IPS-15b (cell line): ENCODE measurements around the gene TLE4.
"Not testable (repeated sequence)": the region's sequence is repeated elsewhere in the genome, so short reads cannot be mapped to it uniquely, and the experiment has no call there.

ENCODE experiments used
- H3K27me3 ChIP-seq: one replicate; pipeline ENCODE4 v1.6.1; 2013; ENCODE audit warnings: low read length; ENCODE audit not compliant: control insufficient read depth, insufficient read depth
- H3K36me3 ChIP-seq: one replicate; pipeline ENCODE4 v1.6.1; 2013; ENCODE audit warnings: low read length; ENCODE audit not compliant: control insufficient read depth, insufficient read depth
- H3K4me1 ChIP-seq: one replicate; pipeline ENCODE4 v1.6.1; 2013; ENCODE audit warnings: mild to moderate bottlenecking, low read length; ENCODE audit not compliant: control insufficient read depth, insufficient read depth
- H3K4me3 ChIP-seq: one replicate; pipeline ENCODE4 v1.5.1; 2013; ENCODE audit warnings: low read depth, low read length
- H3K9ac ChIP-seq: one replicate; pipeline ENCODE4 v1.6.1; 2013; ENCODE audit warnings: low read depth, mild to moderate bottlenecking, low read length
- H3K9me3 ChIP-seq: one replicate; pipeline ENCODE4 v1.6.1; 2013; ENCODE audit warnings: mild to moderate bottlenecking, low read length; ENCODE audit not compliant: control insufficient read depth, insufficient read depth

TLE4 gene

GRCh38 chr9:79645110-79645509 is 73.3 kb downstream of the TLE4 start:
- peaks cover under 1% of the 10 kb centered on the region for H3K4me1 ChIP-seq
- H3K27me3 ChIP-seq = no peaks in the 10 kb centered on the region
- H3K9me3 ChIP-seq = no peaks in the 10 kb centered on the region
- H3K4me3 ChIP-seq = no peak overlapping the region
- no peak overlapping the region for H3K9ac ChIP-seq
- no peaks in the 10 kb centered on the region for H3K36me3 ChIP-seq

GRCh38 chr9:79646096-79646495 is 74.3 kb downstream of the TLE4 start:
- H3K4me1 ChIP-seq = peaks cover 8% of the 10 kb centered on the region
- no peaks in the 10 kb centered on the region for H3K9me3 ChIP-seq
- H3K9ac ChIP-seq = no peak overlapping the region
- no peaks in the 10 kb centered on the region for H3K27me3 ChIP-seq
- H3K36me3 ChIP-seq = no peaks in the 10 kb centered on the region
- H3K4me3 ChIP-seq = no peak overlapping the region

DNA sequence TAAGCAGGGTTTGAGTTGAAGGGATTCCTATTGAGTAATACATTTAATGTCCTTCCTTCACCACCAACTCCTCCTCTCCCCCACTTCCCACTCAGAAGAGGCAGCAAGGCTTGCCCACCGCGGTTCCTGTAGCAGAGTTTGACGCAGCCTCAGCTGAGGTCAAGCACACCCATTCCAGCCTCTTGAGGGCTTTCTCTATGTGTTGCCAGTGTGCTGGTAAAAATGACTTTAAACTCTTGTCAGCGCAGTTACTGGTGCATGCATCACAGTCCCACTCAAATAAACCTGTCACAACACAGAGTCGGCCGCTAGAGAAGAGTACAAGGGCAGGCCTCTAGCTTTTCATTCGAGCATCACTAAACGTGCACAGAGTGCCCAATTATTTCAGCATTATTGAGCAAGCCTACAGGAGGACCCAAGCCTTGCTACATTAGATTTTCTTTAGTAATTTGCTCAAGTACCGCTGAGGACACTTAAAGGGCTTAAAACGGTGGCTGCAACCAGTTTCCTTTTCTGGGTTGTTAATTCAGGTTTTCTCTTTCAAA is 79.6 kb downstream of the TLE4 start:
- H3K36me3 ChIP-seq = no peaks in the 10 kb centered on the region
- H3K9ac ChIP-seq = no peak overlapping the region
- no peaks in the 10 kb centered on the region for H3K27me3 ChIP-seq
- no peak overlapping the region for H3K4me3 ChIP-seq
- H3K4me1 ChIP-seq = peaks cover 14% of the 10 kb centered on the region
- H3K9me3 ChIP-seq = no peaks in the 10 kb centered on the region

- no peaks in the 10 kb centered on the region for H3K9me3 ChIP-seq
- H3K4me1 ChIP-seq = peaks cover 14% of the 10 kb centered on the region
- no peaks in the 10 kb centered on the region for H3K27me3 ChIP-seq
- no peak overlapping the region for H3K9ac ChIP-seq
- H3K4me3 ChIP-seq = no peak overlapping the region
- no peaks in the 10 kb centered on the region for H3K36me3 ChIP-seq
Measured at GRCh38 chr9:79652598-79652997, 80.8 kb downstream of the TLE4 start.

- not testable (repeated sequence) for H3K4me3 ChIP-seq, H3K27me3 ChIP-seq, H3K36me3 ChIP-seq, H3K9me3 ChIP-seq, H3K9ac ChIP-seq
- peaks cover 14% of the 10 kb centered on the region for H3K4me1 ChIP-seq
Measured at GRCh38 chr9:79654591-79655382, 83.0 kb downstream of the TLE4 start.

DNA sequence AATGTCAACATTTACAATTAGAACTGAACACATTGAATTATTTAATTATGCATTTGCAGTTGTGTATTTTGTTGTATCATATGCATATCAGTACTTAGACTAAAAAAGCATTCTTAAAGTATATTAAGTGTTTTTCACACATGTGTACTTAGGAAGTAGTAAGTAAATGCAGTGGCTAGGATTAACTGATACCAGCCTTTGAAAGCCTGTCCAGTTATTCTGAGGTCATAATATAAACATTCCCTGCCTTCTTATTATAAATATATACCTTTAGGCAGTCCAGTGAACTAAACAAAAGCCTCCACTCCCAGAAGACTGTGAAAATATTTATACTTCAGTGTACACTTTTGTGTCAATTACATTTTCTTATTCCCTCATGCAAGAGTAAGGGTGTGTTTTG is 83.8 kb downstream of the TLE4 start:
- Histone ChIP-seq H3K4me1 (peaks cover 11% of the 10 kb centered on the region), H3K9ac (no peak overlapping the region), H3K4me3 (no peak overlapping the region), H3K27me3 (no peaks in the 10 kb centered on the region), H3K9me3 (no peaks in the 10 kb centered on the region), H3K36me3 (no peaks in the 10 kb centered on the region)

GRCh38 chr9:79656169-79656568 is 84.4 kb downstream of the TLE4 start:
- Histone ChIP-seq H3K9ac (no peak overlapping the region), H3K4me3 (no peak overlapping the region), H3K27me3 (no peaks in the 10 kb centered on the region), H3K4me1 (peaks cover 7% of the 10 kb centered on the region), H3K9me3 (no peaks in the 10 kb centered on the region), H3K36me3 (no peaks in the 10 kb centered on the region)

- Histone ChIP-seq H3K27me3 (no peaks in the 10 kb centered on the region), H3K36me3 (no peaks in the 10 kb centered on the region), H3K4me3 (no peak overlapping the region), H3K9me3 (no peaks in the 10 kb centered on the region), H3K9ac (no peak overlapping the region), H3K4me1 (peaks cover 11% of the 10 kb centered on the region)
Measured at GRCh38 chr9:79657891-79658290, 86.1 kb downstream of the TLE4 start.

DNA sequence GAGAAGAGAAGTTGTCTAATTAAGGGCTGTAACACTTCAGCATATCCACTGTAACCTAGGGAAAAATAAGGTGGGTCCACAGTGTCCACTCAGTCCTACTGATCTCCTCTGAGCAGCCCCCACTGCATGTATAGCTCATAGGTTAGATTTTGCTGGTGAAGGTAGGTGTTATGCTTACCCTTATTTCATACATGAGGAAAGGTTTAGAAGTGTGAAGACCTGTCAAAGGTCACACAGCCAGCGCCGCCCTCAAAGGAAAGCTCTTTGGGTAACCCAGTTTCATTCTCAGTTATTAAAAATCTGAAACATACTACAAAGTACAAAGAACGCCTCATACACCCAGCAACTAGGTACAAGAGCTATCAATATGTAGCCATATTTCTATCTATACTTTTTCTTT is 87.2 kb downstream of the TLE4 start:
- no peak overlapping the region for H3K9ac ChIP-seq
- H3K4me1 ChIP-seq = peaks cover 19% of the 10 kb centered on the region
- H3K36me3 ChIP-seq = no peaks in the 10 kb centered on the region
- no peaks in the 10 kb centered on the region for H3K9me3 ChIP-seq
- no peak overlapping the region for H3K4me3 ChIP-seq
- no peaks in the 10 kb centered on the region for H3K27me3 ChIP-seq

GRCh38 chr9:79660615-79661014 is 88.8 kb downstream of the TLE4 start:
- Histone ChIP-seq H3K4me1 (peaks cover 33% of the 10 kb centered on the region), H3K36me3 (no peaks in the 10 kb centered on the region), H3K4me3 (no peak overlapping the region)

DNA sequence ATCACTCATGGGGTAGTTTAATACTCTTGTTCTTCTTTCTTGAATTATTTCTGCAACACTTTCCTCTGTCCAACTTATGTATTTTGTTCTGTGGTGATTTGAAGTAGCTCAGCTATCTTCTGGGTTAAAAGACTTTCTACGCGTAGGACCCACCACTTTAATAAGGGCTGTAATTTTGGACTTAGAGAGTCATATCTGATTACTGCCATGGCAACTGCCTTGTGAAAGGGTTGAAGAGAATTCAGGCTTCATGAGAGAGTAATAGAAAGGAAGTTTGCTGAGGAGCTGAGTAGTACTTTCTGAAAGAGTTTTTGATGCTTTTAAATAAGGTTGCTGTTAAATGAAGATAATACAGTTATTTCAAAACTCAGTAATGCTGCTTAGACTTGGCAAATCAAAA is 89.5 kb downstream of the TLE4 start:
- H3K9ac ChIP-seq = no peak overlapping the region
- H3K36me3 ChIP-seq = no peaks in the 10 kb centered on the region
- no peak overlapping the region for H3K4me3 ChIP-seq
- no peaks in the 10 kb centered on the region for H3K9me3 ChIP-seq
- no peaks in the 10 kb centered on the region for H3K27me3 ChIP-seq
- H3K4me1 ChIP-seq = peaks cover 33% of the 10 kb centered on the region

More at GRCh38 chr9:79660615-79661014, 88.8 kb downstream of the TLE4 start:
- Histone ChIP-seq H3K27me3 (no peaks in the 10 kb centered on the region), H3K9ac (no peak overlapping the region), H3K9me3 (no peaks in the 10 kb centered on the region)

DNA sequence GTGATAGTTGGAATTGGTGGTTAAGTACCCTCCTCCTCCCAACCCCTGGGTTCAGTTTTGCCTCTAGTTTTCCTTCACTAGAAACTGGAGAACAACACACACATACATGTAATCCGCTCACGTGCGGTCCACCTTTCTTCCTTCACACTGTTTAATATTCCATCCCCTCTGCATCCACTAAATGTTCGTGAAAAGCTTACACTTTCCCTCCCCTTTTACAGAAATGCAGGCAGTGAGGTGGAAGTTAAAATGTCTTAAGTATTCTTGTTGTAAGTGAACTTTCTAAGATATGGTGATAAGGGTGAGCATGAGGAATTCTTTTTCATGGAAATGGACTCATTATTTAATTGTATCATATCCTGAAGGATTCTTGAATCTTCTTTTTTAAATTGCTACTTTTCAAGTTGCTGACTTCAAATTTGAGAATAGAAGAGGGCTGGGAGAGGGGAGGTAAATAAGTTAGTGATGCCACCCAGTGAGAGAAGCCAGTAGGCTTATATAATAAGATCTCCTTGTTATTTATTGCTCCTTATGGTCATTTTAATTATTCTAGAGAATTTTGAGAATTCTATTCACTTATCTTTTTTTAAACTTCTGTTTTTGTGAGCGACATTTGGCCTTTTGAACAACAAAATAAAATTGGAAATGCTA is 90.2 kb downstream of the TLE4 start:
- Histone ChIP-seq H3K9me3 (no peaks in the 10 kb centered on the region), H3K27me3 (no peaks in the 10 kb centered on the region), H3K4me3 (no peak overlapping the region), H3K9ac (no peak overlapping the region), H3K36me3 (no peaks in the 10 kb centered on the region), H3K4me1 (peaks cover 33% of the 10 kb centered on the region)
